GM19035 (cell line): ENCODE data around the gene SORCS3.

Experiments
- ATAC-seq: cut with Tn5 transposase; IDR thresholded peaks from one replicate; pipeline ENCODE4 v1.9.1; 2021; ENCODE audit not compliant: unreplicated experiment

The SORCS3 gene

DNA sequence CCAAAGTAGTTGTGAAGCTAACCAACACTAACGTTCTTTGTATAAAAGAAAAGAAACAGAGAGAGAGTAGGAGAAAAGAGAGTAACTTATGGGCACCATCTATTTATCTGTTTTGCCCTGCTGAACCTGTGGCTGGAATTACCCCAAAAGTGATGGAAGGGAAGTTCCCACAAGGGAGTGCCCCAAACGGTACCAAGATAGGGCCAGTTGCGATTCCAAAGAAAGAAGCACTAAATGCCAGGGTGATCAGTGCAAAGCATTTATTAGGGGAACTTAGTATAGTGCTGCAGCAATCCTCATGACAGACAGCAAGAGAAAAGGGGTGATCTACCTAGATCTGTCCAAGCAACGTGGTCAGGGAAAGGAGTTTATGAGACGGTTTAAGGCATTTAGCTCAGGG, 190.2 kb downstream of the SORCS3 start:
- no peak for ATAC-seq

- ATAC-seq: no peak
These were observed 193.5 kb downstream of the SORCS3 start for GRCh38 chr10:104834580-104834979.

- no peak for ATAC-seq
These were observed 194.3 kb downstream of the SORCS3 start for GRCh38 chr10:104835422-104835821.

DNA sequence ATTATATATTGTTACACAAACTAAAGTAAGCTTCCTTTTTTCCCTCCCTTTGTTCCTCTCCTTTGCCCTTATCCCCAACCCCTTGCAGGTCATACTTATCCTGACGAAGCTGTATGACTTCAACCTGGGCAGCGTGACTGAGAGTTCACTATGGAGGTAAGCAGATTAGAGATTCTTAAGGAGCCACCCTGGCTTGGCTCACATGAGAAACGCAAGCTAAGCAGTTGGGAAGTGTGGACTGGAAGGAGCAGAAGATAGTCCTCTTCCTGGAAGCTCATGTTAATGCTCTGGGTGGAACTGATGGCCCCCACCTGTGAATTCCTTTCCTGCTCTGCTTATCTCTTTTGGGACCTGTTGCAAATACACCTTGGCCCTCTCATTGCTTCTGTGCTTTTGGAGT, 201.6 kb downstream of the SORCS3 start:
- no peak for ATAC-seq

DNA sequence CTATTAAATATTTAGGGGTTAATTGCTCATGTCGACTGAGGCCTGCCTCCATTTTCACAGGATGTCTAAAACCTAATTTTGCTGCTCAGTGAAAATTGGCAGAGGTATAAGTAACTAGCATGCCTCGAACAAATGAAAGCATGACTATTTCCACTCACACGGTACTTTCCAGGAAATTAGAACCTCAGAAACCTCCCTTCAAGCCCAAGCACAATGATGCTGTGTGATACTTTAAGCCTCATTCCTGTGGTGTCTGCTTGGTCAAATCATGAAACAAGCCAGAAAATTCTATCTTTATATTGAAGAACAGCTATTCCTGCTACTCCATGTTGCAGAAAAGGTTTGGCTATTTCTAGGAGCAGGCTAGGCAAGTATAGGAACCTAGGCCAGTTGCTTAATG, 203.0 kb downstream of the SORCS3 start:
- ATAC-seq: no peak

- ATAC-seq: no peak
These were observed 208.9 kb downstream of the SORCS3 start for GRCh38 chr10:104850023-104850422.

DNA sequence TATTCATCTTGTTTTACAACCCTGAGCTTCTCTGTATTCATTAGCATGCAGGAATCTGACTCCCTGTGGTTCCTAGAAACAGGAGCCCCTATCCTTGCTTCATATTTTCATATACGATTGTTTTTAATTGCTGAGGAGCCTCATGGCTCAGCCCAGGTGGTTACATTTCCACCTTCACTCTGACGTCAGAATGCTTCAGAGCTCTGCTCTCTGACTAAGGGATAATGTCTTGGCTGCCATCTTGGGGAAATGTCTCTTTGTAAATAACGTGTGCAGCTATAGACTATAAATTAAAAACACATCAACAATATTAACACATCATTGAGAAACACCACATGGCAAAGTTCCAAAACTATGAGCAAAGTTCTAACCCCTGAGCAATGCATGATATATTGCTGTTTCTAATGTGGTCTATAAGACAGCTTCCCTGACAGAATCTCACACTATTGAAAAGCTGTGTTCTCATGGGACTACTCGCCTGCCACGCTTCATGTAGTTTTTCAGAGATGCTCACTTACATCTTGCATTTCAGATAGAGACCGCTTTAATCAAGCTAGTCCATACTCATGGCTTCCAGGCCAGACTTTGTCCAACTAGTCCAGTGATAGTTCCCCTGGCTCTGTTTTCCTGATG, 227.0 kb downstream of the SORCS3 start:
- no peak for ATAC-seq

- ATAC-seq: no peak
These were observed 231.6 kb downstream of the SORCS3 start for GRCh38 chr10:104872691-104873090.

- ATAC-seq: no peak
These were observed 232.1 kb downstream of the SORCS3 start for GRCh38 chr10:104873161-104873560.

DNA sequence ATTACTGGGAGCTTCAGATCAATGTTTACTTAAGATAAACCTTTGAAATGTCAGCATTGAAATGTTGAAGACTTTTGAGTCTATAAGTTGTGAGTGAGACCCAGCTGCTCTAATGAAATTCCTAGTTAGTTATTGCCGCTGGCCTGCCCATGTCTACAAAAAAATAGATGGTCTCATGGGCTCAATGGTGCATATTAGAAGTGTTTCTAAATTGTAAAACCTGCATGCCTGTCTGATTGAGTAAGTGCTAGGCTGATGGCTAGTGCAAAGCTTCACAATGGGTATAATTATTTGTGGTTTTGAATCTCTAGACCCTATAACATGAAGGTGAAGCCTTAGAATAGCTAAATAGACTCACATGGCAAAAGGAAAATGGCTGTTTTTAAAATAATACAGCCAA, 234.5 kb downstream of the SORCS3 start:
- ATAC-seq: no peak

DNA sequence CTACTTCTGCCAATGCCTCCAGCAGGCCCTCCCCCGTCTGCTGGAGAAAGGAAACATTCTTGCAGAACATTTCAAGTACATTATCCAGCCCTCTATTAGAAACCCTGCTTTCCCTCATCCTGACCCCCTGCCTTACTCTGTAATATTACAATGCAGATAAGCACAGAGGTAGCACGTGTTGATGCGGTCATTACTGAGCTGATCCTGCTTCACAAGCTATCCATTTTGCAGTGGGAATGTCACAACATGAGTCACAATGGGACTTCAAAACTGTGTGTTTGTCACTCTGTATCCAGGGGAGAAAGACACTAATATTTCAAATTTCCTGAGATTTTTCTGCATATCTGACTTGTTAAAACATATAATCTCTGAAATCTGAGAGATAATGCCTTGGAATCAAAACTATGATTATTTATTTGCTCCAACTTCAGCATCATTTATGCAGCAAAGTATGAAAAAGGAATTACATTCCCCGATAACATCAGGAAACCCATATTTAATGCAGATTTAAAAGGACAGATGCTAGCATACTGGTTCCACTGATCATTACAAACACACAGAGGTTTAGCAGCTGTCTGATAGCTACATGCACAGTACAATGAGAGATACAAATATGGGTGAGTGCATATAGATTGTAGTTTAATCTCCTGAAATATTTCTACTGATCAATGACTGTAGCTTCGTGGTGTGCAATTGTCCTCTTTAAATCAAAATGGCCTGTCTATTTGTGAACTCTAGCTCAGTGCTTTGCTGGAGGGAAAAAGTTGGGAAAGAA, 239.7 kb downstream of the SORCS3 start:
- no peak for ATAC-seq

DNA sequence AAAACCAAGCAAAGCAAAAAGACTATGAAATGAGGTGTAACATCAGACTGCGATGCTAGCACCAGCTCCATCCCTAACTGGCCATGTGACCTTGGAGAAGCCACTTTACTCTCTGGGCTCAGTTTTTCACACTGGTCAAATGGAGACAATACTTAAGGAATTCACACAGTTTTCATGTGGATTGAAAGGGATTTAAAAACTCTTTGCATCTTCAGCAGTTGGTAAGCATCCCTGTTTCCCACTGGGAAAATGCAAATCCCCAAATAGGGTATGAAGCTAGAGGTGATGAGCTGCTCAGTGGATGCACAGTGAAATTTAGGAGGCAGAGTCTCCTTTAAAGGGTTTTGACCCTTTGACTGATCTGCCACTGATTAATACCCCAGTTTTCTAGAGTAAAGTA, 240.7 kb downstream of the SORCS3 start:
- no peak for ATAC-seq

DNA sequence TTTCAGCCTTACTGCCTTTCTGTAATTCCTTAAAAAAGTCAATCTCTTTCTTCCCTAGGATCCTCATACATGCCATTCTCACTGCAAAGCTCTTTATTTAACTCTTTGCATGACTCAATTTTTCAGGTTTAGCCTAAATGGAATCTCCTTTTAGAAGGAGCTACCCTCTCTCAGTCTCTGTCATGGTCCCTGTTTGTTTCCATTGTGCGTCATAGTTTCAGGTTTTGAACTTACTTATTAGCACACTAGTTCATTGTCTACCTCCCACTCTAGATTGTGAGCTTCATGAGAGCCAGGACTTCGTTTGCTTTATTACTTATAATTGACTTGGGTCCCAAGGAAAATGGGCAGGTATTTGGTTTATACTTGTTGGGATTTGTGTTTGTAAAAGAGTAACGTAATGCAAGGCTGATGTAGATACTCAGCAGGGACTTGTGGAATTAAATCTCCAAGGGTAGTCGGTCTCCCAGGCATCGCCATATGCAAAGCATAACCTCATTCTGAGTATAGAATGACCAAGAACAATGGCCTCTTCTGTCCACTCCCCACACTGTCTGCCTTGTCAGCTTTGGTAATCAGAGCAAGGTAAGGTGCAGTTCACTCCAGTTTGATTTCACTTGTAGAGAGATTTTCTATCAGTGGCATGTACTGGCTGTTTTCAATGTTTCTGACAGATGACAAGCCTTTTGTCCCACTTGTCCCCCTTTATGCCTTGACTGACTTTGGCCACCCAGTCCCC, 252.0 kb downstream of the SORCS3 start:
- no peak for ATAC-seq

- no peak for ATAC-seq
These were observed 252.6 kb downstream of the SORCS3 start for GRCh38 chr10:104893701-104894100.

- no peak for ATAC-seq
These were observed 253.6 kb downstream of the SORCS3 start for GRCh38 chr10:104894681-104895080.

- no peak for ATAC-seq
These were observed 254.5 kb downstream of the SORCS3 start for GRCh38 chr10:104895541-104895940.

GRCh38 chr10:104895981-104896380, 254.9 kb downstream of the SORCS3 start:
- ATAC-seq: no peak

- no peak for ATAC-seq
These were observed 256.6 kb downstream of the SORCS3 start for GRCh38 chr10:104897696-104898095.

DNA sequence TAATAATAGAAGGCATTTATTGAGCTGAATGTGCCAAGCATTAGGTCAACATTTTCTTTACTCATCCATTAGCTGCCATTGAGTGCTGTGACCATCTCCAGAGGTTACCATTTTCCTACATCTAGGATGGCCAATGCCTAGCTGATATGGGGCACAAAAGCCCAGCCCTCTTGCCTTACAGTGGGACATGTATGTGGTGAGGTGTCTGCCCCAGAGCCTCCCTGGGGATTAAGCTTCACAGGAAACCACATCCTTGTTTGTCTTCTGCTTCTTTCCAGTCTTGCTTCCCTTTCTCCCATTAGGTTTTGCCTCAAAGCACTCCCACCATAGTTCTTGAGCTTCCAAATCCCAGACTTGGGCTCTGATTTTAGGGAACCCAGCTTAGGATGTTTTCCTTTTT, 258.7 kb downstream of the SORCS3 start:
- no peak for ATAC-seq

GRCh38 chr10:104903433-104903832, 262.3 kb downstream of the SORCS3 start:
- no peak for ATAC-seq

GRCh38 chr10:104904753-104905323, 263.7 kb downstream of the SORCS3 start:
- no peak for ATAC-seq

DNA sequence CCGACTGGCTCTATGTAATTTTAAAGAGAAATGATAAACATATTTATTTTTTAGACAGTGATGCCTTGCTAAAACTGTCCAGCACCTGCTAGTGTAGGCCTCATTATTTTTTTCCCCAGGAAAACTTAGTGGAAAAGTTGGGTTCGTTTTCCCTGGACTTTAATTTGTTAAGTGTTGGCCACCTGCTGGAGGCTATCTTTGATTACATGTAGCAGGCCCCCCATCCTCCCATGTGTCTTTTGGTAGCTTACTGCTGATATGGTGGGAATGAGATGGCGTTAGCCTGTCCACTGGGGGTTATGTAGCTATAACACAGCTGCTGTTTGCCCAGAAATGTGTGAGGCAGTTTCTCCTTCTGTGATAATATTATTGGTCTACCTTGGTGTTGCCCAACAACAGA, 265.0 kb downstream of the SORCS3 start:
- ATAC-seq: no peak
